Lower leg skin (tissue), 3 donors: ENCODE results near the gene DAP3.
"Not testable (repeated sequence)": the region's sequence is repeated elsewhere in the genome, so short reads cannot be mapped to it uniquely, and the experiment has no call there.

Experiments used
- POLR2A ChIP-seq, 2 donors: fragments of 450-650 bp; IDR thresholded peaks; one replicate each; pipeline ENCODE4 v1.6.1; 2016 to 2017; ENCODE audit warnings: antibody characterized with exemption in 2 of 2, mild to moderate bottlenecking in 1 of 2, moderate library complexity in 1 of 2
- TF ChIP-seq, protein P1 (sequence below), 3 donors: fragments of 450-650 bp; IDR thresholded peaks; one replicate each; pipeline ENCODE4 v1.5.1; 2016; ENCODE audit warnings: antibody characterized with exemption in 3 of 3, mild to moderate bottlenecking in 3 of 3, moderate library complexity in 2 of 3

DNA sequence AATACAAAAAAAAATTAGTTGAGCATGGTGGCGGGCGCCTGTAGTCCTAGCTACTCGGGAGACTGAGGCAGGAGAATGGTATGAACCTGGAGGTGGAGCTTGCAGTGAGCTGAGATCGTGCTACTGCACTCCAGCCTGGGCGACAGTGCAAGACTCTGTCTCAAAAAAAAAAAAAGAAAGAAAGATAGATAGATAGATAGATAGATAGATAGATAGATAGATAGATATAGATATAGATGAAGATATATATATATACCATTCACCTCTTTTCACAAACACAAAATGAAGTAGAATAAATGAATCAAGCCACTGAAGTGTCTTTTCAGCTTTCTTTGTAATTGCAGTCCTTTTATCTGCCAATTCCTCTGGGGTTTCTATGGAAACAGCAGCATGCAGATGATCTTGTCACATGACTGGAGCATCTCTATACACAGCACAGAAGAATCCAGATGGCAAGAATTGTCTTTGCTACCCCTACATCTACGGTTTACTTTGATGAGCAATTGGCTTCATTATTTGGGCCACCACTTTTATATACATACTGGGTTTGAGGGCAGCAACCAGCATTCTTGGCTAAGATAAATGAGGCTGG, 29.7 kb downstream of the DAP3 start:
- TF ChIP-seq, protein P1, sequence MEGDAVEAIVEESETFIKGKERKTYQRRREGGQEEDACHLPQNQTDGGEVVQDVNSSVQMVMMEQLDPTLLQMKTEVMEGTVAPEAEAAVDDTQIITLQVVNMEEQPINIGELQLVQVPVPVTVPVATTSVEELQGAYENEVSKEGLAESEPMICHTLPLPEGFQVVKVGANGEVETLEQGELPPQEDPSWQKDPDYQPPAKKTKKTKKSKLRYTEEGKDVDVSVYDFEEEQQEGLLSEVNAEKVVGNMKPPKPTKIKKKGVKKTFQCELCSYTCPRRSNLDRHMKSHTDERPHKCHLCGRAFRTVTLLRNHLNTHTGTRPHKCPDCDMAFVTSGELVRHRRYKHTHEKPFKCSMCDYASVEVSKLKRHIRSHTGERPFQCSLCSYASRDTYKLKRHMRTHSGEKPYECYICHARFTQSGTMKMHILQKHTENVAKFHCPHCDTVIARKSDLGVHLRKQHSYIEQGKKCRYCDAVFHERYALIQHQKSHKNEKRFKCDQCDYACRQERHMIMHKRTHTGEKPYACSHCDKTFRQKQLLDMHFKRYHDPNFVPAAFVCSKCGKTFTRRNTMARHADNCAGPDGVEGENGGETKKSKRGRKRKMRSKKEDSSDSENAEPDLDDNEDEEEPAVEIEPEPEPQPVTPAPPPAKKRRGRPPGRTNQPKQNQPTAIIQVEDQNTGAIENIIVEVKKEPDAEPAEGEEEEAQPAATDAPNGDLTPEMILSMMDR (IDR thresholded peaks at IDR 0.05) = not testable (repeated sequence)
- not testable (repeated sequence) for TF ChIP-seq POLR2A (IDR thresholded peaks at IDR 0.05)
